ENCODE data around the gene KIF5A. TPM values are rescaled to one million over a fixed set of nuclear protein-coding genes. Genes with fewer than 3 reads are reported as not detected.
A peak's percentile ranks its signal among the peaks of the same experiment; 100 is the strongest.

KIF5A gene
- total RNA-seq, 4 donors from 2014 or later = 1.9 to 4.8 (median 2.9) TPM

GRCh38 chr12:57619434-57620244 is 69.8 kb downstream of the KIF5A start:
- WGBS, 2 donors = 46 to 54% methylated on average over 23 to 46 of the region's 46 CpGs
- TF ChIP-seq POLR2A (IDR thresholded peaks at IDR 0.05) (no peak), CTCF (IDR thresholded peaks at IDR 0.05) (no peak), EP300 (IDR thresholded peaks at IDR 0.05) (no peak)
- H3K36me3 ChIP-seq = peaks cover 0 to 33% (median 0%) of the 10 kb centered on the region in 3 donors
- DNase-seq (ENCODE audit: low spot score in 2 of 2) = no peak
- no peak overlapping the region for H3K27ac ChIP-seq
- peaks cover 0 to 33% (median 16%) of the 10 kb centered on the region in 4 donors for H3K4me1 ChIP-seq
- peaks cover 0 to 39% of the 10 kb centered on the region in 2 donors for H3K27me3 ChIP-seq
- H3K9me3 ChIP-seq = no peaks in the 10 kb centered on the region
- no peak overlapping the region for H3K4me3 ChIP-seq

- H3K27ac ChIP-seq = no peak overlapping the region
- H3K4me1 ChIP-seq = peaks cover 0 to 32% (median 16%) of the 10 kb centered on the region in 4 donors
- DNase-seq (ENCODE audit: low spot score in 2 of 2) = no peak
- peaks cover 0 to 25% (median 0%) of the 10 kb centered on the region in 3 donors for H3K36me3 ChIP-seq
- no peak overlapping the region for H3K4me3 ChIP-seq
- no peaks in the 10 kb centered on the region for H3K9me3 ChIP-seq
- peaks cover 0 to 39% of the 10 kb centered on the region in 2 donors for H3K27me3 ChIP-seq
- TF ChIP-seq POLR2A (IDR thresholded peaks at IDR 0.05) (no peak), CTCF (IDR thresholded peaks at IDR 0.05) (no peak), EP300 (IDR thresholded peaks at IDR 0.05) (no peak)
- 48 to 52% methylated on average over 11 to 13 of the region's 13 CpGs for WGBS, 2 donors
Observed at GRCh38 chr12:57620245-57620935, 70.5 kb downstream of the KIF5A start.

DNA sequence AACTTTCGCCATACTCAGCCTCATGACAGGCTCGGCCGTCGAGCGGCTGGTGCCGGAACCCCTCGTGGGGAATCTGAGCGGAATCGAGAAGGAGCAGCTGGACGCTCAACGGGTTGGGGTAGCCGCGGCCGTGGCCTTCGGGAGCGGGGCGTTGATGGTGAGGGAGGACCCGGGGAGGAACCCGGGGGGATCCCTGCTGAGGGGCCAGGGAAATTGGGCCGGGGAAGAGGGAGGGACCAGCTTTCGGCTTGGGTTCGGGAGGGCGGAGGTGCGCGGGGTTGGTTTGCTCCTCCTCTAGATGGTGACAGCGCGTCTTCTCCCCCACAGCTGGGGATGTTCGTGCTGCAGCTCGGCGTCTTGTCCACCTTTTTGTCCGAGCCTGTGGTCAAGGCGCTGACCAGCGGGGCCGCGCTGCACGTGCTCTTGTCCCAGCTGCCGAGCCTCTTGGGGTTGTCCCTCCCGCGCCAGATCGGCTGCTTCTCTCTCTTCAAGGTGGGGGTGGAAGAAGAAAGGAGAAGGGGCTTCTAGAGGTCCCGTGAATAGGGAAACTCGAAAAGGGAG is 71.2 kb downstream of the KIF5A start:
- Histone ChIP-seq H3K36me3 (peaks cover 0 to 22% (median 0%) of the 10 kb centered on the region in 3 donors), H3K4me3 (peak overlapping the region; percentile 23 to 52 (median 42)), H3K27me3 (peaks cover 0 to 41% of the 10 kb centered on the region in 2 donors), H3K4me1 (peaks cover 0 to 32% (median 16%) of the 10 kb centered on the region in 4 donors), H3K9me3 (no peaks in the 10 kb centered on the region), H3K27ac (no peak overlapping the region)
- WGBS, 2 donors = 15 to 21% methylated on average over 25 to 31 of the region's 42 CpGs
- TF ChIP-seq EP300 (IDR thresholded peaks at IDR 0.05) (no peak), POLR2A (IDR thresholded peaks at IDR 0.05) (no peak), CTCF (IDR thresholded peaks at IDR 0.05) (no peak)
- DNase-seq (ENCODE audit: low spot score in 2 of 2) = no peak

- peak in 1 of 2 donors; percentile 49 for DNase-seq (ENCODE audit: low spot score in 2 of 2)
- TF ChIP-seq POLR2A (IDR thresholded peaks at IDR 0.05) = no peak
- TF ChIP-seq CTCF (IDR thresholded peaks at IDR 0.05) = peak; percentile 84 to 99 (median 90)
- no peak for TF ChIP-seq EP300 (IDR thresholded peaks at IDR 0.05)
- Histone ChIP-seq H3K27ac (no peak overlapping the region), H3K4me1 (peaks cover 0 to 29% (median 16%) of the 10 kb centered on the region in 4 donors), H3K27me3 (peaks cover 0 to 44% of the 10 kb centered on the region in 2 donors), H3K36me3 (peaks cover 0 to 22% (median 0%) of the 10 kb centered on the region in 3 donors), H3K4me3 (peak overlapping the region; percentile 23 to 52 (median 42)), H3K9me3 (no peaks in the 10 kb centered on the region)
- 4% methylated on average over 25 to 41 of the region's 49 CpGs for WGBS, 2 donors
Observed at GRCh38 chr12:57621497-57622292, 71.9 kb downstream of the KIF5A start.
